ENCODE results near the gene LIAS. TPM values are rescaled to one million over a fixed set of nuclear protein-coding genes. Genes with fewer than 3 reads are reported as not detected.
A peak's percentile ranks its signal among the peaks of the same experiment; 100 is the strongest.

LIAS gene
- total and polyA plus RNA-seq, 2 of the 13 experiments (the other 11 are each of a cell fraction or from before 2014, with no cell fraction given) = 16.0 to 16.6 TPM

DNA sequence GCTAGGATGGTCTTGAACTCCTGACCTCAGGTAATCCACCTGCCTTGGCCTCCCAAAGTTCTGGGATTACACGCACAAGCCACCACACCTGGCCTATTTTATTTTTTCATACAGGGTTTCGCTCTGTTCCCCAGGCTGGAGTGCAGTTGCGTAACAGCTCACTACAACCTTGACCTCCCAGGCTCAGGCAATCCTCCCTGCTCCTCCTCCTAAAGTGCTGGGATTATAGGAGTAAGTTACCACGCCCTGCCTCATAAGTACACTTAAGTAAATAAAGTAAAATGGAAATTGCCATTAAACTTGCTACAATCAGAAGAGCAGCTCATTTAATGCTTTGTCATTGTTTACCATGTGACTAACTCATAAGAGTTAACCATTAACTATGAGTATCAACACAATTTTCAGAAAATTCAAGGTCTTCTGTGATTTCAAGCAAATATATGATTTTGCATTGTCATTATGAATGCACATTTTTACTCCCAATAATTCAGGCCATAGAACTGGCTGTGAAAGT, 56.1 kb downstream of the LIAS start (continued):
- TF ChIP-seq, protein P1, sequence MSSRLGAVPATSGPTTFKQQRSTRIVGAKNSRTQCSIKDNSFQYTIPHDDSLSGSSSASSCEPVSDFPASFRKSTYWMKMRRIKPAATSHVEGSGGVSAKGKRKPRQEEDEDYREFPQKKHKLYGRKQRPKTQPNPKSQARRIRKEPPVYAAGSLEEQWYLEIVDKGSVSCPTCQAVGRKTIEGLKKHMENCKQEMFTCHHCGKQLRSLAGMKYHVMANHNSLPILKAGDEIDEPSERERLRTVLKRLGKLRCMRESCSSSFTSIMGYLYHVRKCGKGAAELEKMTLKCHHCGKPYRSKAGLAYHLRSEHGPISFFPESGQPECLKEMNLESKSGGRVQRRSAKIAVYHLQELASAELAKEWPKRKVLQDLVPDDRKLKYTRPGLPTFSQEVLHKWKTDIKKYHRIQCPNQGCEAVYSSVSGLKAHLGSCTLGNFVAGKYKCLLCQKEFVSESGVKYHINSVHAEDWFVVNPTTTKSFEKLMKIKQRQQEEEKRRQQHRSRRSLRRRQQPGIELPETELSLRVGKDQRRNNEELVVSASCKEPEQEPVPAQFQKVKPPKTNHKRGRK (CRISPR knock-in tag; IDR thresholded peaks at IDR 0.05) = no peak
- no peak for TF ChIP-seq NR0B2 (CRISPR knock-in tag; IDR thresholded peaks at IDR 0.05)
- TF ChIP-seq REXO4 (CRISPR knock-in tag; IDR thresholded peaks at IDR 0.05; ENCODE audit: borderline replicate concordance) = no peak
- TF ChIP-seq DMTF1 (CRISPR knock-in tag; IDR thresholded peaks at IDR 0.05) = no peak
- TF ChIP-seq ZSCAN25 (CRISPR knock-in tag; IDR thresholded peaks at IDR 0.05) = 0 out of 2 replicates have a peak, but pooled peaks have one; percentile 30
- TF ChIP-seq ZSCAN30 (CRISPR knock-in tag; IDR thresholded peaks at IDR 0.05) = no peak
- no peak for TF ChIP-seq ZNF576 (CRISPR knock-in tag; IDR thresholded peaks at IDR 0.05)
- peak; percentile 91 for TF ChIP-seq NR2C2 (CRISPR knock-in tag; IDR thresholded peaks at IDR 0.05; ENCODE audit: borderline replicate concordance)
- no peak for TF ChIP-seq ZNF282 (IDR thresholded peaks at IDR 0.05; ENCODE audit: partially characterized antibody)
- TF ChIP-seq FOSL2 (CRISPR knock-in tag; IDR thresholded peaks at IDR 0.05) = peak; percentile 94
- TF ChIP-seq MXD4 (CRISPR knock-in tag; IDR thresholded peaks at IDR 0.05) = no peak
- TF ChIP-seq ZNF557 (CRISPR knock-in tag; IDR thresholded peaks at IDR 0.05) = 0 out of 2 replicates have a peak, but pooled peaks have one; percentile 60
- TF ChIP-seq SSRP1 (CRISPR knock-in tag; IDR thresholded peaks at IDR 0.05) = no peak
- TF ChIP-seq ZNF616 (CRISPR knock-in tag; IDR thresholded peaks at IDR 0.05; ENCODE audit: low read depth) = no peak
- TF ChIP-seq NR2F1 (CRISPR knock-in tag; IDR thresholded peaks at IDR 0.05) = peak; percentile 93 to 96
- TF ChIP-seq, protein P2, sequence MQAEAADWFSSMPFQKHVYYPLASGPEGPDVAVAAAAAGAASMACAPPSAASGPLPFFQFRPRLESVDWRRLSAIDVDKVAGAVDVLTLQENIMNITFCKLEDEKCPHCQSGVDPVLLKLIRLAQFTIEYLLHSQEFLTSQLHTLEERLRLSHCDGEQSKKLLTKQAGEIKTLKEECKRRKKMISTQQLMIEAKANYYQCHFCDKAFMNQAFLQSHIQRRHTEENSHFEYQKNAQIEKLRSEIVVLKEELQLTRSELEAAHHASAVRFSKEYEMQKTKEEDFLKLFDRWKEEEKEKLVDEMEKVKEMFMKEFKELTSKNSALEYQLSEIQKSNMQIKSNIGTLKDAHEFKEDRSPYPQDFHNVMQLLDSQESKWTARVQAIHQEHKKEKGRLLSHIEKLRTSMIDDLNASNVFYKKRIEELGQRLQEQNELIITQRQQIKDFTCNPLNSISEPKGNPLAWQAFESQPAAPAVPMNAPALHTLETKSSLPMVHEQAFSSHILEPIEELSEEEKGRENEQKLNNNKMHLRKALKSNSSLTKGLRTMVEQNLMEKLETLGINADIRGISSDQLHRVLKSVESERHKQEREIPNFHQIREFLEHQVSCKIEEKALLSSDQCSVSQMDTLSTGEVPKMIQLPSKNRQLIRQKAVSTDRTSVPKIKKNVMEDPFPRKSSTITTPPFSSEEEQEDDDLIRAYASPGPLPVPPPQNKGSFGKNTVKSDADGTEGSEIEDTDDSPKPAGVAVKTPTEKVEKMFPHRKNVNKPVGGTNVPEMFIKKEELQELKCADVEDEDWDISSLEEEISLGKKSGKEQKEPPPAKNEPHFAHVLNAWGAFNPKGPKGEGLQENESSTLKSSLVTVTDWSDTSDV (CRISPR knock-in tag; IDR thresholded peaks at IDR 0.05) = no peak
- TF ChIP-seq THAP11 (CRISPR knock-in tag; IDR thresholded peaks at IDR 0.05) = peak; percentile 65
- TF ChIP-seq NFE2 (CRISPR knock-in tag; IDR thresholded peaks at IDR 0.05) = peak; percentile 57; the same call in 1 of the 2 replicates
- TF ChIP-seq SAFB2 (CRISPR knock-in tag; IDR thresholded peaks at IDR 0.05; ENCODE audit: borderline replicate concordance, low read depth) = no peak; the same call in 1 of the 2 replicates
- TF ChIP-seq ZNF143 (CRISPR knock-in tag; IDR thresholded peaks at IDR 0.05) = peak; percentile 35; the same call in 1 of the 2 replicates
- no peak for TF ChIP-seq ZNF672 (CRISPR knock-in tag; IDR thresholded peaks at IDR 0.05)
- peak; percentile 89; the same call in 1 of the 2 replicates for TF ChIP-seq SNAPC2 (CRISPR knock-in tag; IDR thresholded peaks at IDR 0.05)
- TF ChIP-seq ELF1 (CRISPR knock-in tag; IDR thresholded peaks at IDR 0.05) = 0 out of 2 replicates have a peak, but pooled peaks have one; percentile 15
- TF ChIP-seq ZMYM2 (CRISPR knock-in tag; IDR thresholded peaks at IDR 0.05) = peak; percentile 89

Measured in HepG2 (cell line).